HG02840 (cell line): ENCODE results near the gene MSI2.
"Not testable (repeated sequence)": the region's sequence is repeated elsewhere in the genome, so short reads cannot be mapped to it uniquely, and the experiment has no call there.

Experiments
- ATAC-seq: cut with Tn5 transposase; IDR thresholded peaks from one replicate; pipeline ENCODE4 v1.9.1; 2021; ENCODE audit warnings: mild to moderate bottlenecking, moderate library complexity, moderate number of reproducible peaks; ENCODE audit not compliant: unreplicated experiment, low FRiP score

Gene MSI2

DNA sequence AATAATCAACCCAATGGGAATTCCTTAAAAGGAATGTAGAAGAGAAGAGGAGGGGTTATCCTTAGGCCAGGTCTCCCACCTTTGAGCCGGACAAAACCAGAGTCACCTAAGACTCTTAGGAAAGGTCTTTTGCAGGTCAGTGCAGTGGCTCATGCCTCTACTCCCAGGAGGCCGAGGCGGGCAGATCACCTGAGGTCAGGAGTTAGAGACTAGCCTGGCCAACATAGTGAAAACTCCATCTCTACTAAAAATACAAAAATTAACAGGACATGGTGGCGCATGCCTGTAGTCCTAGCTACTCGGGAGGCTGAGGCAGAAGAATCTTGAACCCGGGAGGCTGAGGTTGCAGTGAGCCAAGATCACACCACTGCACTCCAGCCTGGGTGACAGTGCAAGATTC, 365.5 kb downstream of the MSI2 start:
- ATAC-seq: not testable (repeated sequence)

GRCh38 chr17:57622306-57622682, 366.0 kb downstream of the MSI2 start:
- ATAC-seq: no peak

- ATAC-seq: no peak
Observed at GRCh38 chr17:57622683-57623433, 366.5 kb downstream of the MSI2 start.

DNA sequence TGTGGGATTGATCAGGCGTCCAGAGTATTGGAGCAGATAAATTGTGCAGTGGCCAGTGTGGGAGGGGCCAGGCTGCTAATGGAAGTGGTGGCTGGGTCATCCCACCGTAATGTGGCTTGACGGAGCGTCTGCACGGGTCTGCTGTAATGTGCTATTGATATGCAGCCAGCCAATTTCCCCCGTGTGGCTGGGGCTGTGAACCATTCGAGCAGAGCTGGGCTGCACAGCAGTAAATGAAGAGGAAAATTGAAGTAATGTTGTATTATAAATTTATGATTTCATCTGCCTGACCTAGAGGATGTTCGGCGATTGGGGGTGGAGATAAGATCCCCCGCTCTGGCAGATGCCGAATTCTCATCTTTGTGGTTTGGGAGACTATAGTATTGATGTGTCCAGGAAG, 367.3 kb downstream of the MSI2 start:
- no peak for ATAC-seq

- ATAC-seq: no peak
Observed at GRCh38 chr17:57624386-57624785, 368.1 kb downstream of the MSI2 start.

GRCh38 chr17:57625511-57625910, 369.2 kb downstream of the MSI2 start:
- ATAC-seq: no peak

GRCh38 chr17:57625957-57626356, 369.6 kb downstream of the MSI2 start:
- no peak for ATAC-seq

DNA sequence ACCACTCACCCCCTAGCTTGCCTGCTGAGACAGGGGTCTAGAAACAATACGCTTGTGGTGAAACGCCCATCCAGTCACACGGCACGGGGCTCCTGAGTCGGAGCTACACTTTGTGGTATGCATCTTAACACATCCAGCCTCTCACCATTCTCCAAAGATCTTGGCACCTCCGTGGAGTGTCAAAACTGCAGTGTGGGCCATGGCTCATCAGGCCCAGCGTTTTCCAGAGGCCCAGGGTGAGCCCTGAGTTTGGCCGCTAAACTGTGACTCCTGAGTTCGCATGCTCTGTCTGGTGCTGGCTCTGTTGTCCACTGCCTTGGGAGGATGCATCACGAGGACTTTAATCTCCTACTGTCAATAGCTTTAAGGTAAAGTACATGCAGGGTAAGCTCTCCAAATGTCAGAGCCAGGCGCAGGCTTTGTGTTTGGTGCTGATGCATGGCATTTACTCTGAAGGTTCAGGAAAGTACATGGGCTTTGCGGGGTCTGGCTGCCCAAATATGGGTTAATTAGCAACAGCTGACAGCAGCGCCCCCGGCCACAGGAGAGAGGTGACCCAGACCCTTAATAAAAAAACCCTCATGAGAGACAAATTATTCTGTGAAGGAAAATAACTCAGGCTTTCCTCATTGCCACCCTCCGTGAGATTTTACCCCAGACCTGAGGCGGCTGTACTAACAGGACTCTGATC, 370.3 kb downstream of the MSI2 start:
- no peak for ATAC-seq

DNA sequence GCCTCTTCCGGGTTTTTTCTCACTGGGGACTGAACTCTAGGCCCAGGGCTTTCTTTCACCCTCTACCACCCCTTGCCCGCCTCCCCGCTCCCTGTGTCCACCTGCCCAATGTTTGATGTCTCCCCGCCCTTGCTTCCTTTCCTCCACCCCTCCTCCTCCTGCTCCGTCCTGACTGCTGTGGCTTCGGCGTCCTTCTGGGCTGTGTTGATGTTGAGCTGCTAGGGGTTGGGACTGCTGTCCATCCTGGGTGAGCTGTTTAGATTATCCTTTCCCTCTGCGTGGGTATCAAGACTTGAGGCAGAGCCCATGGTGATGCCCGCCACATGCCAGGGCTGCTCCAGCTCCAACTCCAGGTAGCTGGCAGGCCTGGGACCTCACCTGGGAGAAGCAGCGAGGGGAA, 371.3 kb downstream of the MSI2 start:
- ATAC-seq: no peak

GRCh38 chr17:57628421-57628820, 372.1 kb downstream of the MSI2 start:
- no peak for ATAC-seq

GRCh38 chr17:57629470-57629869, 373.1 kb downstream of the MSI2 start:
- no peak for ATAC-seq

DNA sequence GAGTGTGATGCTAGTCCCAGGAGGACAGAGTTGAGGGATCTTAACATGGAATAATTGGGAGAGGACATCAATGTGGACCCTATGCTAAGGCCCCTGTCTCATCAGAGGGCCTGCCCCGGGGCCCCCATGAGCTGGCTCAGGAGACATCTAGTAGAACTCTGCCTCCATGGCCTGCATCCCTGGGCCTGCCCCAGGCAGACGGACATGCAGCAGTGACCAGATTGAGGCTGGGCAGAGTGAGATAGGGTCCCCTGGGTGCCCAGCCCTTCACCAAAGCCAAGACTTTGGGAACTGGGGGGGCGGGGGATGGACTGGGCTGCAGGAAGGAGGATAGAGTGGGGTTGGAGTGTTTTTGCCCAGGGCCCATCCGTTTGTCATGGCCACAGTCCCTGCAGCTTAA, 373.6 kb downstream of the MSI2 start:
- no peak for ATAC-seq

GRCh38 chr17:57630736-57631135, 374.4 kb downstream of the MSI2 start:
- no peak for ATAC-seq

GRCh38 chr17:57631871-57632270, 375.5 kb downstream of the MSI2 start:
- ATAC-seq: no peak

DNA sequence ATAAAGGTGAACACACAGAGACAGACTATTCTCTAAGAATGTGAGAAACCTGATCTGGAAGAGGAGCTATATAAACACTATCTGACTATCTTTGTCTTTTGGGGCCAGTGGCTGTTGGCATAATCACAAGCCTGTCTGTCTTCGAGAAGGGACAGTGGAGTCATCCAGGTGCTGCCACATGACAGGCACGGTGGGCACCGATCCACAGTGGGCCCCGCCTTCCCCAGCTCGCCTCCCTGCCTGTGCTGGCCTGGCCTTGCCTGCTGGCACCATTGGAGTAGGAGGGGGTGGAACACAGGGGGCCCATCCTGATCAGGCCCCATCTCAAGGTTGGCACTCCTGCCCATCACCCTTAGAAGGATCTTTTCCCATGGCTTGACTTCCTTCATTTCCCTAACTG, 376.0 kb downstream of the MSI2 start:
- ATAC-seq: no peak

- no peak for ATAC-seq
Observed at GRCh38 chr17:57633236-57633635, 376.9 kb downstream of the MSI2 start.

DNA sequence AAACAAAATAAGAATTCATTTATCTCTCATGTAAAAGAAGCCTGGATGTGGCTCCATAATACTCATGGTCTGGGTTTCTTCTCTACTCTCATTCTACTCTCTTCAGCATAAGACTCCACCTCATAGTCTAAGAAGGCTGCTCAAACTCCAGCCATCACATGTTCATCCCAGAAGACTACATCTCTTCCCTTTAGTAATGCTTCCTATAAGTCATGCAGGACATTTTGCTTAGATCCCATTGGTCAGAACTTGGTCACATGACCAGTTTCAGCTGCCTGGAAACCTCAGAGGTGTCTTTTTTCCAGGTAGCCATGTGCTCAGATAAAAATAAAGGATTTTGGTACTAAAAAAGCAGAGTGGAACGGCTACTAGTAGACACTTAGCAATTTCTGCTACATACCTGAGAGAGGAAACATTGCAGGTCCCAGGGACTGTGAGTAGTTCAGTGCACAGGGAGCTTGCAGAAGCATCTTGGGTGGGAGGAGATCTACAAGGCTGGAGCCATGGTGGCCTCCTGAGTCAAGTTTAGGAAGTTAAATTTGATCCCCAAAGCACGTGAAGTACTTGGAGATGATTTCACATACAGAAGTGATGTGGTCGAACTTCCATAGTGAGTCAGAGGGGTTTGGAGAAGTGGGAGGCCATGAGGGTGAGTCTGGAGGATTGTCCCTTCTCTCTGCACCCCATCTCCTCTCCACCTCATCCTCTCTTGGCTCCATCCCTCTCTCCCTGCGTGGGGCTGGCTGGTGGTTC, 378.6 kb downstream of the MSI2 start:
- no peak for ATAC-seq

DNA sequence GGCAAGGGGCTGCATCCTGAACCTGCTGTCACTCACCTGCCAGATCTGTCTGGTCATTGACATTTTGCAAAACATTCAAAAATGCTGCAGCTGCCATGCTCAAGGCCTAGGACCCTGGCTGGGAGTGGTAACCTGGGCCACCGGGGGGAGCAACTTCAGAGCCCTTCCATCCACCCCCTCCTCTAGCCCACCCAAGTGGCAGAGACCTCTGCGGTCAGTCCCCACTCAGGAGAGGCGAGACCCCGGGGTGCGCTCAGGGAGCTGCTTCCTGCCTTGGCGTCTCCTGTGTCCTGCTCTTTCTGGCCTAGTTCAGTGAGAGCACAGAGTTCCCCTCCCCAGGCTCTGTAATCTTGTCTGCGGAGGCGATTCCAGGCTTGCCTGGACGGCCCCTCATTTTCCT, 380.0 kb downstream of the MSI2 start:
- ATAC-seq: no peak

- no peak for ATAC-seq
Observed at GRCh38 chr17:57636985-57637665, 380.8 kb downstream of the MSI2 start.

GRCh38 chr17:57637666-57638010, 381.3 kb downstream of the MSI2 start:
- no peak for ATAC-seq

GRCh38 chr17:57638284-57638683, 382.0 kb downstream of the MSI2 start:
- no peak for ATAC-seq
